ENCODE results near the gene MEX3D.

The MEX3D gene

GRCh38 chr19:1568320-1569019 is at the start of gene MEX3D:
Gene MEX3D (minus strand): TSS chr19:1568325. CDS start chr19:1568058, 267 bp downstream.
- peak; percentile 37 for DNase-seq

GRCh38 chr19:1616875-1617274 is 48.8 kb upstream of the MEX3D start:
- DNase-seq = no peak

GRCh38 chr19:1616396-1616795 is 48.3 kb upstream of the MEX3D start:
- no peak for DNase-seq

GRCh38 chr19:1615156-1615765 is 47.1 kb upstream of the MEX3D start:
- no peak for DNase-seq

DNA sequence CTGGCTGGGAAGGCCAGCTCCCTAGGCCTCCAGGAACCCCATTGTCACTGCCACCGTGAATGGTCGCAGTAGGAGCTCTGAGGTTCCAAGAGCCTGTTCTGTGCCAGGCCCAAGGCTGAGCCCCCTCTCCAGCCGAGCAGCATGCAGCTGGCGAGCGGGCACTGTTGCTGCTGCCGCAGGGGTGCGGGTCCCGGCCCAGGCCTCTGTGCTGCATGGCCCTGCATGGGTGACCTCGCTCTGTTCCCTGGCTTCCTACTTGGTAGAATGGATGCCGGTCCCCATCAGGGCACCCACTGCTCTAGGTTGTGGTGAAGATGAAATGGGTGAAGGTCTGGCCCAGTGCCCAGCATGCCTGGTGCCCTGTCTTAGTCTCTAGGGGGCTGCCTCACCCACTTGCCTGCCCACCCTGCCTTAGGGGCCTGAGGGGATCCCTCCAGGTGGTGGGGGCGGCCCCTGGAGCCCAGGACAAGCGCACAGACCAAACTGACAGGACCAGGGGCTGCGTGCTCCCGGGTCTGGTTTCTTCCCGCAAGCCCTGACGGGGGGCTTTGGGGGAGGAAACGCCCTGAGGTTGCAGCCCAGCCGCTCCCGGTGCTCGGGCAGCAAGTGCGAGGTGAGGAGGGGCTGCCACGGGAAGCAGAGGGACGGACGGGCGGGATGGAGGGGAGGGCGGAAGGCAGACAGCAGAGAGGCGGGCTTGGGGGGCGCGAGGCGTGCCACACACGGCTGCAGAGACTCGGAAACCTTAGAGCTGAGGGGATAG is 45.9 kb upstream of the MEX3D start:
- DNase-seq = no peak

DNA sequence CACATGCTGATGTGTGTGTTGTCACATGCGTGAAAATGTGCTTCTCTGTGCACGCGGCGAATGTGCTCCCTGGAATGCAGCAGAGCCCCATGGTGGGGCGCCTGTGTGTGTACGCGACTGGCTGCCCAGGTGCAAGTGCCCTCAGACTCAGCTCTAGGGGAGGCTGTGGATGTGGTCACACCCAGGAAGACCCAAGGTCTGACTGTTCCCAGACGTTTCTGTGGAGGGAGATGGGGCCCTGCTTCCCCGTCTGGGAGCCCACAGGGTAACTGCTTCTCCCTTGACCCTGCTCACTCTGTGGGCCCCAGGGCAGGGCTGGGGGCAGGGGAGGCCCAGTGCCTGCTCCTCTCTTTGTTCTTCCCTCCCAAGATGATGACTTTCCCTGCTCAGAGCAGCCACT is 45.0 kb upstream of the MEX3D start:
- no peak for DNase-seq

DNA sequence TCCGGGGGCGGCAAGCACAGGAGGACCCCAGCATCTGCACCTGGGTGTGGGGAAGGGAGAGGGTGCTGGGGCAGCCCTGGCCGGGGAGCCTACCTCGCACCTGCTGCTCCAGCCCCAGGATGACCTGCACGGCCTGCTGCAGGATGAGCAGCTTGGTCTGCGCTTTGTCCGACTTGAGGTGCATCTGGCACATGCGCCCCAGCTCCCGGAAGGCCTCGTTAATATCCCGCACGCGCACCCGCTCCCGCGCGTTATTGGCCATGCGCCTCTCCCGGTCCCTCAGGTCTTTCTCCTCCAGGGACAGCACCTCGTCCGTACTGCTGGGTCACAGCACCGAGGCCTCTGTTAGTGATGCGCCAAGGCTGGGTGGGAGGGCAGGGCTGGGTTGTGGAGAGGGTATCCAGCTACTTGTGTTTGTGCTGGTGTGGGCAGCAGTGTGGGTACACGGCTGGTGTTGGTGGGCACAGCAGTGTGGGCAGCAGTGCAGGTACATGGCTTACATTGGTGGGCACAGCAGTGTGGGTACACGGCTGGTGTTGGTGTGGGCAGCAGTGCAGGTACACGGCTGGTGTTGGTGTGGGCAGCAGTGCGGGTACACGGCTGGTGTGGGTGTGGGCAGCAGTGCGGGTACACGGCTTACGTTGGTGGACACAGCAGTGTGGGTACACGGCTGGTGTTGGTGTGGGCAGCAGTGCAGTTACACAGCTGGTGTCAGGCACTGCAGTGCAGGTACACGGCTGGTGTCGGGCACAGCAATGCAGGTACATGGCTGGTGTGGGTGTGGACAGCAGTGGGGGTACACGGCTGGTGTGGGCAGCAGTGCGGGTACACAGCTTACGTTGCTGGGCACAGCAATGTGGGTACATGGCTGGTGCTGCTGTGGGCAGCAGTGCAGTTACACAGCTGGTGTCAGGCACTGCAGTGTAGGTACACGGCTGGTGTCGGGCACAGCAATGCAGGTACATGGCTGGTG is 44.3 kb upstream of the MEX3D start:
- no peak for DNase-seq

GRCh38 chr19:1611353-1611752 is 43.2 kb upstream of the MEX3D start:
- no peak for DNase-seq

GRCh38 chr19:1610579-1610978 is 42.5 kb upstream of the MEX3D start:
- no peak for DNase-seq

DNA sequence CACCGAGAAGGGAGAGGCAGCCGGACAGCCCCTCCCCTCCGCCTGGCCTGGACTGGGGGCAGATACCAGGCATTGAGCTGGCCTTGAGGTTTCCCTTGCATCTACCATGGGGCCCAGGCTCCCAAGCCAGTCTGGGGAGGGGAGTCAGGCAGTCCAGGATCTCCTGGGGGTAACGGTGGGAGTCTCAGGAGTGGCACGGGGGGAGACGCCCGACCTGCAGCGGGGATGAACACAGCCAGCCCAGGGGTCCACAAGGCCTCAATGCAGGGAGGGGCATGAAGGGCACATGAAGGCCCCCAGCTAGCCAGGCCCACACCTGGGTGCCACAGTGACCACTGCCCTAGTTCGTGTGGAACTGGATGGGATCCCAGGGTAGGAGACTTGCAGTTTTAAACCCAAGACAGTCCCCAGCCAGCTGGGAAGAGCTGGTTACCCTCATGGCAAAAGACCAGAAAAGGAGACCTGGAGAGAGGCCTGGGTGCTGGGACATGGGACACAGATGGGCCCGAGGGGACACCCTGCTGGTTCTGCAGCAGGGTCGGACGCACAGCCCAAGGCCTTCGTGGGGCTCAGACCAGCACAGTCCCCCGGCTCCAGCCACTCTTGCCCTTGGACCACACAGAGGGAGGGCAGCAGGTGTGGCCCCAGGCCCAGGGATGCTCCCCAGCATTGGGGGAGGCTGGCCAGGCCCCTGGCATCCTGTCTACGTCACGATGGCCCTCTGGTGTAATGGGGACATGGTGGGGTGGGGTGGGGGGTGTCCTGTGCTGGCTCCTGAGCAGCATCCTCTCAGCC is 41.8 kb upstream of the MEX3D start:
- no peak for DNase-seq

DNA sequence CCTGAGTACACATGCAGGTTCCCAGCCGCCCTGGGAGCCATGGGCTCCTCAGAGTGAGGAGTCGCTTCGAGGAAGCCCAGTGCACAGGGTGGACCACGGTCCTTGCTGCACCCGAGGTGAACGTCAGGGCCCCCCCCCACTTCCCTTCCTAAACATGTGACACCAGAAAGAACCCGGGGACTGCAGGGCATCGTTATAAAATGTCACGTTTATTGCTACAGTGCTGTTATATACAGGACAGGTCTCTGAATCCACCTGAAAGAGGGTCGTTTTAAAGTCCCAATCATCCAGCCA is 40.9 kb upstream of the MEX3D start:
- DNase-seq = no peak

DNA sequence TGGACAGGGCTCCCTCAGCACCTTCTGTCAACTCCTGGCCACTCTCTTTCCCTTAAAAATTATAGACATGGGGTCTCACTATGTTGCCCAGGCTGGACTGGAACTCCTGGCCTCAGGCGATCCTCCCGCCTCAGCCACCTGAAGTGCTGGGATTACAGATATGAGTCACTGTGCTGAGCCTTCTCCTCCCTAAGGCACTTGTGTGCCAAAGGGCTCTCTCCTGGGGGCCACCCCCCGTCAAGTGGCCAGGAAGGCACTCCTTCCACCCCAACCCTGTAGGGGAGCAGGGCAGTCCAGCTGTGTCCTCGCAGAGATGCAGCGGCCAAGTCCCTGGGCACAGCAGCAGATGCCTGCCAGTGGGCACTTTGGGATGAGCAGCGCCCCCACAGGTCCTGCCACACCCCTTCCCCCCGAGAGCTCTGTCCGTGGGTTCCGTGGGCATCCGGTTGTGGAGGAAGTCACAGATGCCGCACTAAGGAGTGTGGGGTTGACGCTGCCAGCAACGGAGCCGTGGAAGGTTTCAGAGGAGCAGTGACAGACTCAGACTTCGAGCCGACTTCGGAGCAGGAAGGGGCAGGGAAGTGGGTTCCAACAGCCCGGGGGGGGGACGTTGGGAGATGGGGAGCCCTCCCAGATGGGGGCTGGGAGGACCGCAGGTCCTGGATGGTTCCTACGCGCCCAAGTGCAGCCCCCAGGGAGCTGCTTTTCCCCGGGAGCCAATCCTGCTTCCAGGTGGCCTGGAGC is 40.4 kb upstream of the MEX3D start:
- peak; percentile 60 for DNase-seq

GRCh38 chr19:1606138-1606651 is 38.1 kb upstream of the MEX3D start:
- DNase-seq = no peak

- DNase-seq = peak; percentile 93
These were observed 37.4 kb upstream of the MEX3D start, which contains the start of gene UQCR11 for GRCh38 chr19:1605236-1606137. Gene UQCR11 (minus strand): TSS chr19:1605462. CDS start chr19:1605409, 53 bp downstream.

DNA sequence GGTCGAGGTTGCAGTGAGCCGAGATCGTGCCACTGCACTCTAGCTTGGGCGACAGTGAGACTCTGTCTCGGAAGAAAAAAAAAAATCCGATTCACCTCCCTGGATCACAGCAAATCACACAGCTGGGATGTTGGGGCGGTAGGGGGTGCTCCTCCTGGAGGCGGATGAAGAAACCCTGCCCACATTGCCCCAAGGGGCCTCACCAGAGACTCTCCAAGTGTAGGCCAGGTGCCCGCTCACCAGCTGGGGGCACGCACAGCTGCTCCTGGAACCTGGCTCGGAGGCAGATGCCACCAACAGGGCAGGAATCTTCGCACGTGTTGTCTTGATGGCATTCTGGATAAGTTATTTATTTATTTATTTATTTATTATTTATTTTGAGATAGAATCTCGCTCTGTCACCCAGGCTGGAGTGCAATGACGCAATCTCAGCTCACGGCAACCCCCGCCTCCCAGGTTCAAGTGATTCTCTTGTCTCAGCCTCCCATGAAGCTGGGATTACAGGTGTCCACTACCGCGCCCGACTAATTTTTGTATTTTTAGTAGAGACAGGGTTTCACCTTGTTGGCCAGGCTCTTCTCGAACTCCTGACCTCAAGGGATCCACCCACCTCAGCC is 34.1 kb upstream of the MEX3D start:
- no peak for DNase-seq

- no peak for DNase-seq
These were observed 33.5 kb upstream of the MEX3D start for GRCh38 chr19:1601613-1602064.

- no peak for DNase-seq
These were observed 31.3 kb upstream of the MEX3D start for GRCh38 chr19:1599460-1599846.

GRCh38 chr19:1598777-1599459 is 30.8 kb upstream of the MEX3D start:
- no peak for DNase-seq

- no peak for DNase-seq
These were observed 25.3 kb upstream of the MEX3D start for GRCh38 chr19:1593501-1593772.
